Panc1 (cell line): ENCODE results near the gene MCF2L2. TPM values are rescaled to one million over a fixed set of nuclear protein-coding genes. Genes with fewer than 3 reads are reported as not detected.

Experiments
- ATAC-seq: fragments of 200-7000 bp; cut with Tn5 transposase; 2 replicates; pipeline ENCODE4 v1.9.1; 2020; ENCODE audit warnings: mild to moderate bottlenecking, moderate library complexity
- BruUV-seq: library from RNA; stranded (reverse); fragments of 400-500 nt; replicated peaks from 2 replicates; lab custom pipeline; 2021; lab: Mats Ljungman, UMichigan
- CTCF ChIA-PET: fragments of 300-600 bp; sonication (Branson Sonifier 250); formaldehyde crosslinking; loops from one replicate; lab custom pipeline; 2022; ENCODE audit warnings: antibody characterized with exemption; lab: Charles Lee
- POLR2A ChIA-PET: fragments of 300-600 bp; sonication (Branson Sonifier 250); formaldehyde crosslinking; loops from one replicate; lab custom pipeline; 2022; ENCODE audit warnings: antibody characterized with exemption; lab: Charles Lee
- DNase-seq: peaks from one replicate; pipeline ENCODE4 v3.0.0-alpha.2; 2010; ENCODE audit warnings: low read depth, low spot score
- H3K27ac ChIP-seq: 2 replicates; pipeline ENCODE4 v1.5.1; 2011; ENCODE audit warnings: mild to moderate bottlenecking, low read length, inconsistent platforms
- H3K27me3 ChIP-seq: fragments of 200-500 bp; sonication (Bioruptor generic); 2 replicates; pipeline ENCODE4 v1.6.0; 2014; ENCODE audit warnings: low read length, inconsistent platforms; ENCODE audit not compliant: control insufficient read depth, insufficient read depth
- H3K36me3 ChIP-seq: fragments of 200-500 bp; sonication (Bioruptor generic); 2 replicates; pipeline ENCODE4 v1.5.1; 2014; ENCODE audit warnings: inconsistent platforms, mild to moderate bottlenecking, low read length, moderate library complexity; ENCODE audit not compliant: control insufficient read depth, insufficient read depth
- H3K4me1 ChIP-seq: 2 replicates; pipeline ENCODE4 v1.5.1; 2011; ENCODE audit warnings: inconsistent platforms, mild to moderate bottlenecking, low read length, moderate library complexity; ENCODE audit not compliant: control insufficient read depth, insufficient read depth
- H3K4me3 ChIP-seq, 2 experiments: 2 replicates each; pipeline ENCODE4 v1.5.1; 2011 to 2012; ENCODE audit warnings: low read depth in 2 of 2, low read length in 2 of 2, mild to moderate bottlenecking in 2 of 2, inconsistent platforms in 1 of 2, moderate library complexity in 1 of 2
- H3K9me3 ChIP-seq: fragments of 200-500 bp; sonication (Bioruptor generic); 2 replicates; pipeline ENCODE4 v1.5.1; 2014; ENCODE audit warnings: low read depth, mild to moderate bottlenecking, inconsistent platforms, low read length, moderate library complexity; ENCODE audit not compliant: control insufficient read depth, insufficient read depth
- CTCF ChIP-seq: fragments of 450-650 bp; IDR thresholded peaks from 2 replicates; pipeline ENCODE4 v1.5.1; 2017; ENCODE audit warnings: mild to moderate bottlenecking
- POLR2AphosphoS5 ChIP-seq: IDR thresholded peaks from 2 replicates; pipeline ENCODE4 v1.6.1; 2012; ENCODE audit warnings: mild to moderate bottlenecking, low read depth, low read length, moderate library complexity
- REST ChIP-seq, 2 experiments: IDR thresholded peaks; 2 replicates each; pipeline ENCODE4 v1.6.1; 2011 to 2012; ENCODE audit warnings: low read depth in 2 of 2, control low read depth in 1 of 2, low read length in 1 of 2, mild to moderate bottlenecking in 1 of 2, moderate library complexity in 1 of 2; ENCODE audit not compliant: insufficient read depth in 1 of 2
- SIN3A ChIP-seq: IDR thresholded peaks from 2 replicates; pipeline ENCODE4 v1.6.1; 2012; ENCODE audit warnings: low read depth, mild to moderate bottlenecking, low read length, moderate library complexity, borderline replicate concordance; ENCODE audit not compliant: insufficient read depth
- TCF7L2 ChIP-seq: IDR thresholded peaks from 2 replicates; pipeline ENCODE4 v1.6.1; 2011; ENCODE audit warnings: mild to moderate bottlenecking, low read depth, low read length, inconsistent platforms
- in situ Hi-C: cut with HindIII; loops from 2 replicates; pipeline ENCODE4 v1.10.0; 2016; ENCODE audit warnings: low sequenced_read_pairs, low pct_unique_long_range_greater_than_20kb
- intact Hi-C: fragments of 100-400 bp; cut with micrococcal nuclease; formaldehyde crosslinking; loops from one replicate; pipeline ENCODE4 v1.10.0; 2022; ENCODE audit not compliant: unreplicated experiment
- total RNA-seq: library from RNA; stranded (reverse); gene quantifications from one replicate; pipeline ENCODE4 v1.2.1, GENCODE V29; 2021; ENCODE audit not compliant: unreplicated experiment

Gene MCF2L2
- total RNA-seq, 1 experiment from 2014 or later = 1.0 TPM

- in situ Hi-C loops (no loop called here), intact Hi-C loops (no loop called here)
- ChIA-PET CTCF (interaction anchor here (0.5 kb wide), 1 partner anchor 120 kb away, joined by 8 read pairs; no protein-coding TSS in a partner anchor), POLR2A (no interaction called here)
- TF ChIP-seq POLR2AphosphoS5 = no peak
- no peak for TF ChIP-seq CTCF
- no peak for TF ChIP-seq SIN3A
- TF ChIP-seq TCF7L2 = no peak
- TF ChIP-seq REST (IDR thresholded peaks at IDR 0.05; ENCODE audit: insufficient read depth in 1 of 2, low read depth in 2 of 2, low read length in 1 of 2) = no peak
- no peak overlapping the region for H3K4me3 ChIP-seq
- no peak for DNase-seq
- H3K27ac ChIP-seq = no peak overlapping the region
- BruUV-seq = no TSS peak
- H3K4me1 ChIP-seq = peaks cover 12% of the 10 kb centered on the region
- no peaks in the 10 kb centered on the region for H3K9me3 ChIP-seq
- H3K27me3 ChIP-seq = no peaks in the 10 kb centered on the region
- H3K36me3 ChIP-seq = no peaks in the 10 kb centered on the region
- no peak for ATAC-seq
Measured at GRCh38 chr3:183272791-183273190, 155.6 kb downstream of the MCF2L2 start.

GRCh38 chr3:183272142-183272541 is 156.3 kb downstream of the MCF2L2 start:
- no peak overlapping the region for H3K27ac ChIP-seq
- ATAC-seq (no peak), DNase-seq (no peak)
- intact Hi-C loops (no loop called here), in situ Hi-C loops (no loop called here)
- H3K9me3 ChIP-seq = no peaks in the 10 kb centered on the region
- CTCF ChIA-PET = no interaction called here
- POLR2A ChIA-PET = no interaction called here
- no peaks in the 10 kb centered on the region for H3K27me3 ChIP-seq
- no TSS peak for BruUV-seq
- H3K4me1 ChIP-seq = peaks cover 12% of the 10 kb centered on the region
- H3K36me3 ChIP-seq = no peaks in the 10 kb centered on the region
- H3K4me3 ChIP-seq = no peak overlapping the region
- TF ChIP-seq SIN3A (no peak), CTCF (no peak), TCF7L2 (no peak), POLR2AphosphoS5 (no peak), REST (IDR thresholded peaks at IDR 0.05; ENCODE audit: insufficient read depth in 1 of 2, low read depth in 2 of 2, low read length in 1 of 2) (no peak)
